HL-60 (cell line): ENCODE data around the gene KIF23.

Experiments
- DNase-seq, 2 experiments: peaks; one replicate each; pipeline ENCODE4 v3.0.0-alpha.2; 2010 to 2020; ENCODE audit warnings: low read depth in 1 of 2, low spot score in 1 of 2
- H3K27ac ChIP-seq: fragments of 250-450 bp; sonication (Bioruptor Pico); replicated peaks from 2 replicates; pipeline ENCODE4 v1.5.1; 2020; ENCODE audit warnings: mild to moderate bottlenecking, moderate library complexity
- H3K27me3 ChIP-seq: fragments of 250-450 bp; sonication (Bioruptor Pico); 2 replicates; pipeline ENCODE4 v1.5.1; 2021; ENCODE audit warnings: mild to moderate bottlenecking, moderate library complexity; ENCODE audit not compliant: insufficient read depth, poor library complexity, severe bottlenecking
- H3K4me3 ChIP-seq: replicated peaks from 2 replicates; pipeline ENCODE4 v1.5.1; 2011; ENCODE audit warnings: mild to moderate bottlenecking, control low read depth, low read length; ENCODE audit not compliant: insufficient read depth
- CTCF ChIP-seq: IDR thresholded peaks from one replicate; pipeline ENCODE4 v1.5.1; 2011; ENCODE audit warnings: low read length, control low read depth, inconsistent platforms; ENCODE audit not compliant: insufficient read depth
- GABPA ChIP-seq: IDR thresholded peaks from 2 replicates; pipeline ENCODE4 v1.6.1; 2012; ENCODE audit warnings: low read depth
- POLR2AphosphoS5 ChIP-seq: IDR thresholded peaks from 2 replicates; pipeline ENCODE4 v1.6.1; 2012; ENCODE audit warnings: low read depth
- SPI1 ChIP-seq: IDR thresholded peaks from 2 replicates; pipeline ENCODE4 v1.6.1; 2012; ENCODE audit warnings: low read depth, mild to moderate bottlenecking, borderline replicate concordance
- TF ChIP-seq, protein P1 (sequence below): IDR thresholded peaks from 2 replicates; pipeline ENCODE4 v1.6.1; 2012; ENCODE audit warnings: low read depth; ENCODE audit not compliant: insufficient replicate concordance

KIF23 gene

DNA sequence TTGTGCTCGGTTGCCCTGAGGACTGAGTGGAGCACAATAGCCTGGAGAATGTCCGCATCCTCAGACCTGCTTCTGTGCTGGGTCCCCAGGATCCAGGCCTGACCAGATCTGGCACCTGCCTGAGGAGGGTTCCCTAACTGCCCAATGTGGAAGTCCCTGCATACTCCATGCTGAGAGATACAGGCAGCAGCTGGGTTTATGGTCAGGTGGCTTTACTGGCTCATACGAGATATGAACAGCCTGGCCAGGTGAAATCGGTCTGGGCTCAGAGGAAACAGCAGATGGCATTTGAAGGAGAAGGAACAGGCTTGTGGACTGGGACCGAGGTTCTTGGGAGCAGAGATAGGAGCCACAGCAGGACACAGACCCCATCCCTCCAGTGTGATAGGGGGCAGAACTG is 18.2 kb upstream of the KIF23 start:
- TF ChIP-seq GABPA (no peak), SPI1 (no peak), POLR2AphosphoS5 (no peak), CTCF (no peak)
- TF ChIP-seq, protein P1, sequence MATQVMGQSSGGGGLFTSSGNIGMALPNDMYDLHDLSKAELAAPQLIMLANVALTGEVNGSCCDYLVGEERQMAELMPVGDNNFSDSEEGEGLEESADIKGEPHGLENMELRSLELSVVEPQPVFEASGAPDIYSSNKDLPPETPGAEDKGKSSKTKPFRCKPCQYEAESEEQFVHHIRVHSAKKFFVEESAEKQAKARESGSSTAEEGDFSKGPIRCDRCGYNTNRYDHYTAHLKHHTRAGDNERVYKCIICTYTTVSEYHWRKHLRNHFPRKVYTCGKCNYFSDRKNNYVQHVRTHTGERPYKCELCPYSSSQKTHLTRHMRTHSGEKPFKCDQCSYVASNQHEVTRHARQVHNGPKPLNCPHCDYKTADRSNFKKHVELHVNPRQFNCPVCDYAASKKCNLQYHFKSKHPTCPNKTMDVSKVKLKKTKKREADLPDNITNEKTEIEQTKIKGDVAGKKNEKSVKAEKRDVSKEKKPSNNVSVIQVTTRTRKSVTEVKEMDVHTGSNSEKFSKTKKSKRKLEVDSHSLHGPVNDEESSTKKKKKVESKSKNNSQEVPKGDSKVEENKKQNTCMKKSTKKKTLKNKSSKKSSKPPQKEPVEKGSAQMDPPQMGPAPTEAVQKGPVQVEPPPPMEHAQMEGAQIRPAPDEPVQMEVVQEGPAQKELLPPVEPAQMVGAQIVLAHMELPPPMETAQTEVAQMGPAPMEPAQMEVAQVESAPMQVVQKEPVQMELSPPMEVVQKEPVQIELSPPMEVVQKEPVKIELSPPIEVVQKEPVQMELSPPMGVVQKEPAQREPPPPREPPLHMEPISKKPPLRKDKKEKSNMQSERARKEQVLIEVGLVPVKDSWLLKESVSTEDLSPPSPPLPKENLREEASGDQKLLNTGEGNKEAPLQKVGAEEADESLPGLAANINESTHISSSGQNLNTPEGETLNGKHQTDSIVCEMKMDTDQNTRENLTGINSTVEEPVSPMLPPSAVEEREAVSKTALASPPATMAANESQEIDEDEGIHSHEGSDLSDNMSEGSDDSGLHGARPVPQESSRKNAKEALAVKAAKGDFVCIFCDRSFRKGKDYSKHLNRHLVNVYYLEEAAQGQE, result no peak
- Histone ChIP-seq H3K4me3 (no peak overlapping the region), H3K27me3 (no peaks in the 10 kb centered on the region), H3K27ac (no peak overlapping the region)
- no peak for DNase-seq

GRCh38 chr15:69398491-69398891 is 15.7 kb upstream of the KIF23 start:
- TF ChIP-seq, protein P1, result no peak
- no peak for TF ChIP-seq CTCF
- 0 out of 2 replicates have a peak, but pooled peaks have one; percentile 33 for TF ChIP-seq POLR2AphosphoS5
- TF ChIP-seq SPI1, result no peak
- no peak for TF ChIP-seq GABPA
- Histone ChIP-seq H3K27ac (no peak overlapping the region), H3K4me3 (no peak overlapping the region), H3K27me3 (no peaks in the 10 kb centered on the region)
- DNase-seq, result peak in 1 of 2 experiments; percentile 50

GRCh38 chr15:69400850-69401249 is 13.3 kb upstream of the KIF23 start:
- no peak overlapping the region for H3K4me3 ChIP-seq
- no peak overlapping the region for H3K27ac ChIP-seq
- H3K27me3 ChIP-seq, result no peaks in the 10 kb centered on the region
- no peak for DNase-seq
- TF ChIP-seq CTCF (no peak), GABPA (no peak), POLR2AphosphoS5 (no peak), SPI1 (no peak)
- TF ChIP-seq, protein P1, result no peak
